H1 (cell line): ENCODE results near the gene UBE2H. TPM values are rescaled to one million over a fixed set of nuclear protein-coding genes. Genes with fewer than 3 reads are reported as not detected.

Experiments
- CTCF ChIA-PET: fragments of 300-600 bp; sonication (Branson Sonifier 250); formaldehyde crosslinking; loops from one replicate; lab custom pipeline; 2021; ENCODE audit not compliant: partially characterized antibody; lab: Charles Lee
- POLR2A ChIA-PET: fragments of 300-600 bp; sonication (Branson Sonifier 250); formaldehyde crosslinking; loops from one replicate; lab custom pipeline; 2021; ENCODE audit warnings: inconsistent platforms; ENCODE audit not compliant: partially characterized antibody; lab: Charles Lee
- DNase-seq, 2 experiments: peaks; one replicate each; pipeline versions ENCODE4 v3.0.0 to v3.0.0-alpha.2; 2010 to 2022; ENCODE audit warnings: low spot score in 2 of 2, low read depth in 1 of 2, mixed read lengths in 1 of 2
- FAIRE-seq: peaks from 2 replicates; lab custom pipeline; 2011; peaks lifted over from hg19 to GRCh38; lab: Jason Lieb, UNC
- H2AFZ ChIP-seq: 2 replicates; pipeline ENCODE4 v1.8.1; 2012; ENCODE audit warnings: low read length, inconsistent platforms
- H2AK5ac ChIP-seq: 2 replicates; pipeline ENCODE4 v1.6.1; 2013; ENCODE audit warnings: low read depth, low read length
- H2BK120ac ChIP-seq: replicated peaks from 2 replicates; pipeline ENCODE3; 2013; ENCODE audit warnings: low read depth, low read length, inconsistent platforms
- H2BK12ac ChIP-seq: 2 replicates; pipeline ENCODE4 v1.6.1; 2013; ENCODE audit warnings: low read depth, low read length
- H2BK15ac ChIP-seq: 2 replicates; pipeline ENCODE4 v1.6.1; 2013; ENCODE audit warnings: low read length
- H2BK20ac ChIP-seq: 2 replicates; pipeline ENCODE4 v1.6.1; 2013; ENCODE audit warnings: low read length
- H2BK5ac ChIP-seq: 2 replicates; pipeline ENCODE4 v1.6.1; 2013; ENCODE audit warnings: low read depth, low read length
- H3K14ac ChIP-seq: 2 replicates; pipeline ENCODE4 v1.6.1; 2013; ENCODE audit warnings: inconsistent platforms; ENCODE audit not compliant: insufficient read length
- H3K18ac ChIP-seq: 2 replicates; pipeline ENCODE4 v1.6.1; 2013; ENCODE audit warnings: low read length; ENCODE audit errors: extremely low read depth
- H3K23ac ChIP-seq: 2 replicates; pipeline ENCODE4 v1.6.1; 2013; ENCODE audit warnings: inconsistent platforms; ENCODE audit not compliant: insufficient read length
- H3K23me2 ChIP-seq: 2 replicates; pipeline ENCODE4 v1.6.1; 2013; ENCODE audit warnings: low read depth, low read length
- H3K27ac ChIP-seq: 2 replicates; pipeline ENCODE4 v1.6.1; 2011; ENCODE audit warnings: low read depth, low read length, inconsistent platforms
- H3K27me3 ChIP-seq, 4 experiments: replicated peaks in 1 of 4; 1 replicate in 1 of 4; 2 replicates in 3 of 4; pipeline versions ENCODE4 v1.6.1 to v1.8.1; 2011 to 2013; ENCODE audit warnings: low read length in 3 of 4, mild to moderate bottlenecking in 3 of 4, inconsistent platforms in 2 of 4, mixed read lengths in 2 of 4, moderate library complexity in 1 of 4; ENCODE audit not compliant: control insufficient read depth in 3 of 4, insufficient read depth in 3 of 4; ENCODE audit errors: extremely low read depth in 1 of 4
- H3K36me3 ChIP-seq, 4 experiments: 2 replicates each; pipeline versions ENCODE4 v1.6.1 to v1.8.1; 2011 to 2013; ENCODE audit warnings: mild to moderate bottlenecking in 4 of 4, low read length in 3 of 4, moderate library complexity in 2 of 4, control low read depth in 1 of 4, inconsistent platforms in 1 of 4; ENCODE audit not compliant: insufficient read depth in 4 of 4, control insufficient read depth in 2 of 4
- H3K4ac ChIP-seq: replicated peaks from 2 replicates; pipeline ENCODE3; 2013; ENCODE audit warnings: low read length, low read depth, mixed read lengths, inconsistent platforms; ENCODE audit not compliant: insufficient read length
- H3K4me1 ChIP-seq, 4 experiments: replicated peaks in 1 of 4; 1 replicate in 1 of 4; 2 replicates in 3 of 4; pipeline versions ENCODE4 v1.6.1 to v1.8.1; 2011 to 2013; ENCODE audit warnings: low read length in 3 of 4, inconsistent platforms in 2 of 4, mixed read lengths in 1 of 4; ENCODE audit not compliant: insufficient read depth in 4 of 4, control insufficient read depth in 3 of 4
- H3K4me2 ChIP-seq, 2 experiments: 2 replicates each; pipeline versions ENCODE4 v1.6.1 to v1.8.1; 2011 to 2013; ENCODE audit warnings: low read depth in 2 of 2, low read length in 2 of 2, control low read depth in 1 of 2, inconsistent platforms in 1 of 2, mild to moderate bottlenecking in 1 of 2; ENCODE audit not compliant: insufficient read depth in 1 of 2
- H3K4me3 ChIP-seq, 4 experiments: fragments of 200-600, 300-600 bp in 1 of 4; sonication (generic), shearing (Covaris generic), sonication (Bioruptor Twin) in 1 of 4; 2 replicates each; pipeline versions ENCODE4 v1.5.1 to v1.8.1; 2011 to 2016; ENCODE audit warnings: low read length in 4 of 4, low read depth in 3 of 4, control low read depth in 2 of 4, inconsistent platforms in 2 of 4, mild to moderate bottlenecking in 2 of 4, mixed read lengths in 1 of 4, moderate library complexity in 1 of 4; ENCODE audit not compliant: insufficient read depth in 2 of 4; ENCODE audit errors: extremely low read depth in 1 of 4
- H3K56ac ChIP-seq: replicated peaks from 2 replicates; pipeline ENCODE3; 2013; ENCODE audit warnings: low read depth, mild to moderate bottlenecking, mixed read lengths, low read length, inconsistent platforms; ENCODE audit not compliant: insufficient read length
- H3K79me1 ChIP-seq: 2 replicates; pipeline ENCODE4 v1.6.1; 2013; ENCODE audit warnings: low read depth, low read length, control low read depth
- H3K79me2 ChIP-seq, 2 experiments: 2 replicates each; pipeline versions ENCODE4 v1.6.1 to v1.8.1; 2012 to 2013; ENCODE audit warnings: low read length in 2 of 2, mild to moderate bottlenecking in 2 of 2, inconsistent platforms in 1 of 2; ENCODE audit not compliant: insufficient read depth in 2 of 2, control insufficient read depth in 1 of 2
- H3K9ac ChIP-seq, 4 experiments: replicated peaks in 1 of 4; 1 replicate in 1 of 4; 2 replicates in 3 of 4; pipeline versions ENCODE4 v1.6.1 to v1.8.1; 2011 to 2013; ENCODE audit warnings: low read depth in 3 of 4, low read length in 3 of 4, control low read depth in 2 of 4, mild to moderate bottlenecking in 2 of 4, moderate library complexity in 2 of 4, inconsistent platforms in 1 of 4; ENCODE audit errors: extremely low read depth in 1 of 4
- H3K9me3 ChIP-seq, 2 experiments: 2 replicates each; pipeline versions ENCODE4 v1.6.1 to v1.8.1; 2012 to 2013; ENCODE audit warnings: mild to moderate bottlenecking in 2 of 2, moderate library complexity in 2 of 2, control low read depth in 1 of 2, inconsistent platforms in 1 of 2, low read depth in 1 of 2, low read length in 1 of 2, mixed read lengths in 1 of 2; ENCODE audit not compliant: insufficient read depth in 2 of 2
- H4K20me1 ChIP-seq, 2 experiments: replicated peaks in 1 of 2; 2 replicates each; pipeline versions ENCODE3 to v1.8.1; 2011 to 2013; ENCODE audit warnings: inconsistent platforms in 2 of 2, low read length in 2 of 2, mild to moderate bottlenecking in 1 of 2; ENCODE audit not compliant: insufficient read depth in 2 of 2, control insufficient read depth in 1 of 2
- H4K5ac ChIP-seq: 2 replicates; pipeline ENCODE4 v1.6.1; 2013; ENCODE audit warnings: low read length, low read depth, mixed read lengths, inconsistent platforms; ENCODE audit not compliant: insufficient read length
- H4K8ac ChIP-seq: 2 replicates; pipeline ENCODE4 v1.8.0; 2013; ENCODE audit warnings: mild to moderate bottlenecking, moderate library complexity, low read length, inconsistent platforms; ENCODE audit not compliant: insufficient read depth; ENCODE audit errors: extremely low read depth
- H4K91ac ChIP-seq: replicated peaks from 2 replicates; pipeline ENCODE3; 2013; ENCODE audit warnings: low read length, mixed read lengths, inconsistent platforms; ENCODE audit not compliant: insufficient read length
- CHD1 ChIP-seq: IDR thresholded peaks from 2 replicates; pipeline ENCODE4 v1.6.1; 2012; ENCODE audit warnings: low read depth, low read length, improper control_type of control experiment
- RNF2 ChIP-seq: fragments of 200-900, 300-1000 bp; sonication (generic); IDR thresholded peaks from 2 replicates; pipeline ENCODE4 v1.7.1; 2016; ENCODE audit warnings: borderline replicate concordance, low read depth, mild to moderate bottlenecking, antibody characterized with exemption, low read length; ENCODE audit not compliant: poor library complexity, severe bottlenecking; ENCODE audit errors: missing control alignments
- WGBS, 2 experiments: shearing (Covaris generic) in 1 of 2; methylation state at CpG; one replicate each; pipeline versions ENCODE4 v1.1.6 to v1.1.7; 2013 to 2015; ENCODE audit warnings: low lambda C conversion rate in 2 of 2, mixed read lengths in 2 of 2, inconsistent platforms in 1 of 2, low coverage in 1 of 2, missing lambda C conversion rate in 1 of 2; ENCODE audit not compliant: insufficient replicate concordance in 2 of 2, insufficient coverage in 1 of 2, insufficient read length in 1 of 2; ENCODE audit errors: extremely low coverage in 1 of 2, missing lambda C conversion rate in 1 of 2; 5-methylcytosine and 5-hydroxymethylcytosine counted together
- polyA plus RNA-seq, 7 experiments: library from polyadenylated mRNA; depleted of rRNA in 3 of 7; stranded (reverse) in 5 of 7; unstranded in 2 of 7; fragments of >200 nt in 5 of 7; fragments of 200-250 nt in 2 of 7; gene quantifications; 1 replicate in 5 of 7; 2 replicates in 1 of 7; 4 replicates in 1 of 7; pipeline versions ENCODE4 v1.2.1 to v1.2.3, GENCODE V29; 2011 to 2013; ENCODE audit warnings: missing spikeins in 2 of 7, mixed read lengths in 2 of 7
- total RNA-seq: library from RNA; stranded (reverse); fragmentation: NEBNext Ultra II Directional; extraction: Animal tissue kit (Norgen Biotek cat#: 25700); gene quantifications from 2 replicates; pipeline ENCODE4 v1.2.1, GENCODE V29; 2021

UBE2H gene
- total and polyA plus RNA-seq, 2 of the 8 experiments (the other 6 are each of a cell fraction or from before 2014, with no cell fraction given) = 30.6 to 62.2 TPM

DNA sequence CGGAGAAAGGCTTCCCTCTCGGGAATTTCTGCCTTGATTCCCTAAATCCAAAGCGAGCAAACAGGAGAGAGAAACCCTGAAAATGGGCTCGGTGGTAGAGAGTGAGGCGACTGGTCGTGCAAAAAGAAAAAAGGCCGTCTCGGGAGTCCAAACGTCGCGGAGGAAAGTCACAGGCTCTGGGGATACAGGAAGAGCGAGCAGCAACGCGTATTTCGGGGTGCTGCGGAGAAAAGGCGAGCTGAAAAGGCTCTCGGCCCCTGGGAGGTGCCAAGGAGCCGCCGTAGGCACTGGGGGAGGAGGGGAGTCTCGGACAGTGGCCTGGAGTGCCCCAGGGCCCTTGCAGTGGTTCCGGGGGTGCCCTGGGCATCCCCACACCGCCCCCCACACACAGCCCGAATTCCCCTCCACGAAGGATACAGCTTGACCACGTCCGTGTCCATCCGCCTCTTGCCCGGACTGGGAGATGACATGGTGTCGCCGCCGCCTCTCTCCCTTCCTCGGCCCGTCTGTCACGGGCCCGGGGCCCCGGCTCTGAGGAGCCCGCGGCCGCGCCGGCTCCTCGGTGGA lies 591 bp downstream of the UBE2H start:
- Histone ChIP-seq H2BK15ac (no peak overlapping the region), H3K9ac (peak overlapping the region; percentile 73 to 84 (median 75)), H3K4ac (no peak overlapping the region), H3K27me3 (no peaks in the 10 kb centered on the region), H4K5ac (no peak overlapping the region), H3K36me3 (no peaks in the 10 kb centered on the region), H3K23ac (no peak overlapping the region), H3K4me2 (peak overlapping the region; percentile 93 to 96), H2BK12ac (no peak overlapping the region), H4K20me1 (peaks cover 2 to 3% of the 10 kb centered on the region in 2 experiments), H2BK5ac (no peak overlapping the region; the same call in 1 of the 2 replicates), H3K4me1 (peaks cover 0 to 4% (median 4%) of the 10 kb centered on the region in 4 experiments; a peak in 4 of 7 replicates), H2AFZ (no peak overlapping the region), H3K9me3 (no peaks in the 10 kb centered on the region), H3K27ac (peak overlapping the region; percentile 61), H3K14ac (no peak overlapping the region), H4K91ac (no peak overlapping the region), H2BK120ac (no peak overlapping the region), H4K8ac (peak overlapping the region; percentile 64), H3K18ac (peak overlapping the region; percentile 39; the same call in 1 of the 2 replicates), H3K56ac (no peak overlapping the region), H3K4me3 (peak overlapping the region; percentile 70 to 94 (median 83)), H3K23me2 (peaks cover 16% of the 10 kb centered on the region), H2BK20ac (no peak overlapping the region), H3K79me2 (peaks cover 17 to 50% of the 10 kb centered on the region in 2 experiments), H3K79me1 (peaks cover 5% of the 10 kb centered on the region), H2AK5ac (no peak overlapping the region)
- WGBS, 2 experiments = 1% methylated on average over 29 of the region's 43 CpGs; no CpG with 5 or more reads in 1 of the 2 experiments
- POLR2A ChIA-PET = interaction anchor here (0.7 to 1.8 kb wide), 10 partner anchors 9 to 381 kb away, joined by 3 to 8 read pairs (median 5); no protein-coding TSS in a partner anchor
- FAIRE-seq (no peak), DNase-seq (peak in 1 of 2 experiments; percentile 70)
- CTCF ChIA-PET = interaction anchor here (0.7 to 2.3 kb wide), 7 partner anchors 48 to 320 kb away, joined by 4 to 6 read pairs (median 5); no protein-coding TSS in a partner anchor
- TF ChIP-seq RNF2 = no peak
- no peak for TF ChIP-seq CHD1
